K562 (cell line): ENCODE data around the gene GLCCI1. TPM values are rescaled to one million over a fixed set of nuclear protein-coding genes. Genes with fewer than 3 reads are reported as not detected.

Experiments
- EWSR1 ChIP-seq: fragments of 450-650 bp; IDR thresholded peaks from 2 replicates; pipeline ENCODE4 v1.6.1; 2018; ENCODE audit warnings: borderline replicate concordance, mild to moderate bottlenecking, low read depth, moderate library complexity; ENCODE audit not compliant: partially characterized antibody
- HIVEP1 ChIP-seq: fragments of 250-450 bp; sonication (Bioruptor Pico); IDR thresholded peaks from 2 replicates; pipeline ENCODE4 v1.4.0; 2020; ENCODE audit warnings: mild to moderate bottlenecking
- LEF1 ChIP-seq: fragments of 450-650 bp; IDR thresholded peaks from 2 replicates; pipeline ENCODE4 v1.6.1; 2016; ENCODE audit warnings: mild to moderate bottlenecking
- RBM22 ChIP-seq: fragments of 200-400 bp; formaldehyde crosslinking; IDR thresholded peaks from 2 replicates; pipeline ENCODE4 v1.6.1; 2018; ENCODE audit warnings: low read length, low read depth; ENCODE audit not compliant: poor library complexity, severe bottlenecking
- SMARCB1 ChIP-seq: IDR thresholded peaks from 2 replicates; pipeline ENCODE4 v1.6.1; 2011; ENCODE audit warnings: improper control_type of control experiment, low read depth; ENCODE audit not compliant: insufficient read length
- ZBTB17 ChIP-seq: fragments of 450-650 bp; formaldehyde crosslinking; IDR thresholded peaks from 2 replicates; pipeline ENCODE4 v1.4.0; 2020; ENCODE audit warnings: mild to moderate bottlenecking
- ZFP1 ChIP-seq: fragments of 450-650 bp; formaldehyde crosslinking; IDR thresholded peaks from 2 replicates; pipeline ENCODE4 v1.4.0; 2020; ENCODE audit warnings: mild to moderate bottlenecking, mixed read lengths
- polyA plus RNA-seq, 8 experiments: library from polyadenylated mRNA; depleted of rRNA in 4 of 8; stranded (reverse) in 5 of 8; unstranded in 3 of 8; fragments of >200 nt; fragmentation: Nextera tagmentation in 2 of 8; fragmentation: Illumina TruSeq in 1 of 8; extraction: Ambion mirVana in 2 of 8; extraction: Trizol in 1 of 8; gene quantifications; 2 replicates each; pipeline versions ENCODE4 v1.2.1 to v1.2.3, GENCODE V29; 2011 to 2014; ENCODE audit warnings: inconsistent platforms in 1 of 8, missing spikeins in 1 of 8
- total RNA-seq, 7 experiments: library from RNA; depleted of rRNA in 6 of 7; stranded (reverse); fragments of >200 nt in 6 of 7; fragmentation: Illumina TruSeq in 2 of 7; extraction: Trizol in 2 of 7; gene quantifications; 2 replicates each; pipeline versions ENCODE4 v1.2.1 to v1.2.3, GENCODE V29; 2011 to 2021; ENCODE audit warnings: low replicate concordance in 1 of 7
- TF ChIP-seq, protein P1 (sequence below): fragments of 200-800 bp; sonication (Bioruptor generic); IDR thresholded peaks from 2 replicates; pipeline ENCODE4 v1.6.1; 2016; ENCODE audit warnings: missing genetic modification characterization, missing compliant biosample characterization

GLCCI1 gene
- total and polyA plus RNA-seq, 9 of the 15 experiments (the other 6 are each of a cell fraction or from before 2014, with no cell fraction given), result 2.7 to 11.9 (median 7.2) TPM

DNA sequence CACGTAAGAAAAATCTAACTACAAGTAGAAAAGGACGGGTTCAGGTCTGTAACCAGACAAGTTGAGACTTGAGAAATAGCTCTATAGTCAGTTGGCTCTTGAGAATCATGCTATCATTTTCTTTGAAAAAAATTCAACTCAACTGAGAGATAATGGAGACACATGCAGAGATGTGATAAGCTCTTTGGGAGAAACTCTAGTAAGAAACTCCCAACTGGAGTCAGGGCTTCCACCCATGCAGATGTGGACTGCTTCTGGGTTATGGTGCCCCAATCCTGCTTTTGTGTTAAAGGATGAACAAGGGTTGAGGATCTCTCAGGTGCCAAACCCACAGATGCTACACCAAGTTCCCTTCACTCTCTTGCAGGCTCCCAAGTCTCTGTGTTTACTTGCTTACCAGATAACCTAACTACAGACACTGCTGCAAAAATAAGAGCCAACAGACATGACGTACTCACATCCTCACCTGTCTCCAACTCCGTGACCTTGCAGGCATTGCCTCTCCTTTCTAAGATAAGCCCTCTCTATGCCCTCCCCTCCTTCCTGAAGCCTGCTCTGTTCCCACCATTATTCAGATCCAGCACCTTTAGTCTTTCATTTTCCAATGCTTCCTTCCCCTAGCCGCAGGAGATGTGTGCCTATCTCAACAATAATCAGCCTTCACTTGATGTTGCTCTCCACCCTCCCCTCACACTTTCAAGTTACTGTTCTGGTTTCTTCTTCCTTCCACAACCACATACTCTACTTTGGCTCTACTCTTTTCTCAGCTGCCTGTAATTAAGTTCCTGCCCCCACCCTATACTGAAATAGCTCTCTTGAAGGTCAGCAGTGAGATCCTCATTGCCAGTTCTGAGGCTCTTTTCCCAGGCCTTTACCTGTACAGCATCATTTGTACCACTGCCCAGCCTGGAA lies 163.4 kb downstream of the GLCCI1 start (continued):
- TF ChIP-seq, protein P1, sequence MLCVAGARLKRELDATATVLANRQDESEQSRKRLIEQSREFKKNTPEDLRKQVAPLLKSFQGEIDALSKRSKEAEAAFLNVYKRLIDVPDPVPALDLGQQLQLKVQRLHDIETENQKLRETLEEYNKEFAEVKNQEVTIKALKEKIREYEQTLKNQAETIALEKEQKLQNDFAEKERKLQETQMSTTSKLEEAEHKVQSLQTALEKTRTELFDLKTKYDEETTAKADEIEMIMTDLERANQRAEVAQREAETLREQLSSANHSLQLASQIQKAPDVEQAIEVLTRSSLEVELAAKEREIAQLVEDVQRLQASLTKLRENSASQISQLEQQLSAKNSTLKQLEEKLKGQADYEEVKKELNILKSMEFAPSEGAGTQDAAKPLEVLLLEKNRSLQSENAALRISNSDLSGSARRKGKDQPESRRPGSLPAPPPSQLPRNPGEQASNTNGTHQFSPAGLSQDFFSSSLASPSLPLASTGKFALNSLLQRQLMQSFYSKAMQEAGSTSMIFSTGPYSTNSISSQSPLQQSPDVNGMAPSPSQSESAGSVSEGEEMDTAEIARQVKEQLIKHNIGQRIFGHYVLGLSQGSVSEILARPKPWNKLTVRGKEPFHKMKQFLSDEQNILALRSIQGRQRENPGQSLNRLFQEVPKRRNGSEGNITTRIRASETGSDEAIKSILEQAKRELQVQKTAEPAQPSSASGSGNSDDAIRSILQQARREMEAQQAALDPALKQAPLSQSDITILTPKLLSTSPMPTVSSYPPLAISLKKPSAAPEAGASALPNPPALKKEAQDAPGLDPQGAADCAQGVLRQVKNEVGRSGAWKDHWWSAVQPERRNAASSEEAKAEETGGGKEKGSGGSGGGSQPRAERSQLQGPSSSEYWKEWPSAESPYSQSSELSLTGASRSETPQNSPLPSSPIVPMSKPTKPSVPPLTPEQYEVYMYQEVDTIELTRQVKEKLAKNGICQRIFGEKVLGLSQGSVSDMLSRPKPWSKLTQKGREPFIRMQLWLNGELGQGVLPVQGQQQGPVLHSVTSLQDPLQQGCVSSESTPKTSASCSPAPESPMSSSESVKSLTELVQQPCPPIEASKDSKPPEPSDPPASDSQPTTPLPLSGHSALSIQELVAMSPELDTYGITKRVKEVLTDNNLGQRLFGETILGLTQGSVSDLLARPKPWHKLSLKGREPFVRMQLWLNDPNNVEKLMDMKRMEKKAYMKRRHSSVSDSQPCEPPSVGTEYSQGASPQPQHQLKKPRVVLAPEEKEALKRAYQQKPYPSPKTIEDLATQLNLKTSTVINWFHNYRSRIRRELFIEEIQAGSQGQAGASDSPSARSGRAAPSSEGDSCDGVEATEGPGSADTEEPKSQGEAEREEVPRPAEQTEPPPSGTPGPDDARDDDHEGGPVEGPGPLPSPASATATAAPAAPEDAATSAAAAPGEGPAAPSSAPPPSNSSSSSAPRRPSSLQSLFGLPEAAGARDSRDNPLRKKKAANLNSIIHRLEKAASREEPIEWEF (CRISPR knock-in tag), result no peak
- no peak for TF ChIP-seq ZFP1 (CRISPR knock-in tag)
- no peak for TF ChIP-seq EWSR1
- no peak for TF ChIP-seq HIVEP1 (CRISPR knock-in tag)
- peak; percentile 96 for TF ChIP-seq SMARCB1
- no peak for TF ChIP-seq LEF1
- TF ChIP-seq ZBTB17 (CRISPR knock-in tag), result no peak
- no peak for TF ChIP-seq RBM22
- TF ChIP-seq, all 486 proteins: peak for 44
